Type B pancreatic cell (in vitro differentiated cells): ENCODE results near the gene C2CD4C. TPM values are rescaled to one million over a fixed set of nuclear protein-coding genes. Genes with fewer than 3 reads are reported as not detected.

ENCODE experiments used
- DNase-seq: peaks from one replicate; pipeline ENCODE4 v3.0.0; 2021; ENCODE audit warnings: mixed read lengths; ENCODE audit not compliant: unreplicated experiment; ENCODE audit errors: extremely low spot score
- H3K27ac Mint-ChIP-seq: 2 replicates; pipeline ENCODE4 v1.8.0; 2021; ENCODE audit warnings: mild to moderate bottlenecking, mixed read lengths
- H3K27me3 Mint-ChIP-seq: 2 replicates; pipeline ENCODE4 v1.8.0; 2021; ENCODE audit warnings: mixed read lengths
- H3K36me3 Mint-ChIP-seq: 2 replicates; pipeline ENCODE4 v1.8.0; 2021; ENCODE audit warnings: mixed read lengths
- H3K4me1 Mint-ChIP-seq: one replicate; pipeline ENCODE4 v1.8.0; 2021; ENCODE audit warnings: mixed read lengths; ENCODE audit not compliant: unreplicated experiment
- H3K4me3 Mint-ChIP-seq: 2 replicates; pipeline ENCODE4 v1.8.0; 2021; ENCODE audit warnings: mild to moderate bottlenecking, mixed read lengths
- H3K9me3 Mint-ChIP-seq: 2 replicates; pipeline ENCODE4 v1.8.0; 2021; ENCODE audit warnings: mixed read lengths
- total RNA-seq: library from RNA; stranded (reverse); gene quantifications from 2 replicates; pipeline ENCODE4 v1.2.1, GENCODE V29; 2021; ENCODE audit warnings: low replicate concordance
- TF ChIP-seq, protein P1 (sequence below): fragments of 200-600 bp; sonication (generic); conservative IDR thresholded peaks from 2 replicates; pipeline ENCODE4 v1.5.0; 2021; ENCODE audit warnings: antibody characterized with exemption, mild to moderate bottlenecking

The C2CD4C gene
- total RNA-seq, 1 donor from 2014 or later, result 6.0 TPM

DNA sequence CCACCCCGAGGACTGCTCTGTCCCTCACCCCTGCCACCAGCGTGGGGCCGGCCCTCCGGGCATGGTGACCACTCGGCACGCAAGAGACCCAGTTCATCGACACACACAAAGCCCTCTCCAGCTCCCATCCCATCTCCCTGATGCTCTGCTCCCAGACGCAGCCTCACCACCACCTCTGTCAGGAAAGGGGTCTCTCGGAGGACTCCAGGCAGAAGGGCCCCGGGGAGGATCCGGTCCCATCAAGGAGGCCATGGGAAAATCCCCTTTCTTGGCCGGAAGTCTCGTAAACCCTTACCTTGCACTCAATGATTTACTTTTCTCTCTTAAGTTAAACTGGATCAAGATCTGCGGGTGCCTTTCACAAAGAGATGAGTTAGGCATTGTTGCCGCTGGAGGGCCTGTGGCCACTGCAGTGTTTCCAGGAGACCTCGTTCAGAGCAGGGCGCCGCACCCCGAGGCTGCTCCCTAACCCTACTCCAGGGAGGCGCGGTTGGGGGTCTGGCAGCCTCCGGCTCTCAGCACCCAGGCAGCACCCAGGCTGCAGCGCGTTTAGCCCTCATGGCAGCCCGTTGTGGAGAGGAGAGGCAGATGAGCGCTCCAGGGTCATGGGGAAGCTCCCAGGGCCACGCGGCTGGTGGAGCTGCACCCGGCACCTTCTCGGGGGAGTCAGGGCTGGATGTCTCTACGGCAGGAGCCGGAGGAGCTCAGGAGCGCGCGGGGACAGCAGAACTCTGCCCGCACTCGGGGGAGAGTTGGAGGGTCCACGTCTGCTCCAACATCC is 31.0 kb downstream of the C2CD4C start:
- TF ChIP-seq, protein P1, sequence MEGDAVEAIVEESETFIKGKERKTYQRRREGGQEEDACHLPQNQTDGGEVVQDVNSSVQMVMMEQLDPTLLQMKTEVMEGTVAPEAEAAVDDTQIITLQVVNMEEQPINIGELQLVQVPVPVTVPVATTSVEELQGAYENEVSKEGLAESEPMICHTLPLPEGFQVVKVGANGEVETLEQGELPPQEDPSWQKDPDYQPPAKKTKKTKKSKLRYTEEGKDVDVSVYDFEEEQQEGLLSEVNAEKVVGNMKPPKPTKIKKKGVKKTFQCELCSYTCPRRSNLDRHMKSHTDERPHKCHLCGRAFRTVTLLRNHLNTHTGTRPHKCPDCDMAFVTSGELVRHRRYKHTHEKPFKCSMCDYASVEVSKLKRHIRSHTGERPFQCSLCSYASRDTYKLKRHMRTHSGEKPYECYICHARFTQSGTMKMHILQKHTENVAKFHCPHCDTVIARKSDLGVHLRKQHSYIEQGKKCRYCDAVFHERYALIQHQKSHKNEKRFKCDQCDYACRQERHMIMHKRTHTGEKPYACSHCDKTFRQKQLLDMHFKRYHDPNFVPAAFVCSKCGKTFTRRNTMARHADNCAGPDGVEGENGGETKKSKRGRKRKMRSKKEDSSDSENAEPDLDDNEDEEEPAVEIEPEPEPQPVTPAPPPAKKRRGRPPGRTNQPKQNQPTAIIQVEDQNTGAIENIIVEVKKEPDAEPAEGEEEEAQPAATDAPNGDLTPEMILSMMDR, result no peak
- H3K36me3 Mint-ChIP-seq, result no peaks in the 10 kb centered on the region
- DNase-seq, result no peak
- H3K4me1 Mint-ChIP-seq, result no peaks in the 10 kb centered on the region
- no peak overlapping the region for H3K27ac Mint-ChIP-seq
- H3K9me3 Mint-ChIP-seq, result no peaks in the 10 kb centered on the region
- no peak overlapping the region for H3K4me3 Mint-ChIP-seq
- peaks cover 8% of the 10 kb centered on the region for H3K27me3 Mint-ChIP-seq

- Mint-ChIP-seq H3K27ac (no peak overlapping the region), H3K36me3 (no peaks in the 10 kb centered on the region), H3K27me3 (peaks cover 11% of the 10 kb centered on the region), H3K4me1 (peaks cover 7% of the 10 kb centered on the region), H3K4me3 (no peak overlapping the region), H3K9me3 (no peaks in the 10 kb centered on the region)
- no peak for DNase-seq
- TF ChIP-seq, protein P1, result no peak
Observed at GRCh38 chr19:376111-376470, 32.9 kb downstream of the C2CD4C start.

- Mint-ChIP-seq H3K4me1 (peaks cover 7% of the 10 kb centered on the region), H3K4me3 (no peak overlapping the region), H3K9me3 (no peaks in the 10 kb centered on the region), H3K27me3 (peaks cover 11% of the 10 kb centered on the region), H3K36me3 (no peaks in the 10 kb centered on the region), H3K27ac (no peak overlapping the region)
- TF ChIP-seq, protein P1, result no peak
- peak; percentile 66 for DNase-seq
Observed at GRCh38 chr19:375395-376110, 33.4 kb downstream of the C2CD4C start.

- no peak overlapping the region for H3K4me3 Mint-ChIP-seq
- peaks cover 7% of the 10 kb centered on the region for H3K4me1 Mint-ChIP-seq
Observed at GRCh38 chr19:374886-375235, 34.1 kb downstream of the C2CD4C start.

DNA sequence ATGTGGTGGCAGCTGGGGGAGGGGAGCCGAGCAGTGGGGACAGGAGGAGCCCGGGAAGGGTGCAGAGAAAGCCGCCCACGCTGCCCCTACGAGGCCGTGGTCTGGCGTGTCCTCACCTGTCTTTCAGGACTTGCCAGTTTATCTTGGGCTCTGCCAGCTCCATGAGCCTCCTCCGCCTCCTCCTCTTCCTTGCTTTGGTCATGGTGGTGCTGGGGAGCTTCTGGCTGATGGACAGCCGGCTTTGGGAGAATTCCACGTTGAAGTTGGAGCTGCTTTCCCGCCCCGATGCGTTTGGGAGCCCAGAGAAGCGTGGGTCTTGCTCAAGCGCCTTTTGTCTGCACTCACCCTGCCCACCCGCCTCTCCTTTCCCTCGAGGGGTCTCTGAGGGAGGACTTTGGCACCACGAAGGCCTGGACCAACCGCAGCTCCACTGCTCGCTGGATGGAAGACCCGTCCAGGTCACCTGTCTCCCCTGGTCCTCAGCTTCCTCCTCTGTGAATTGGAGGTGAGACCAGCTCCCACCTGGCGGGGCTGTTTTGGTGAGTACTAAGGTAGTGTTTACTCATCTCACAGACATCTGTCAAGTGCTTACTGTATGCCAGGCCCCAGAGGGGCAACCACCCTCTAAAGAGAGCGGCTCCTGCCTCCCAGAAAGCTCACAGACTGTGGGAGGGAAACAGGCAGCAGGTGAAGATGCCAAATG is 34.6 kb downstream of the C2CD4C start:
- Mint-ChIP-seq H3K36me3 (no peaks in the 10 kb centered on the region), H3K4me1 (peaks cover 7% of the 10 kb centered on the region), H3K27me3 (peaks cover 11% of the 10 kb centered on the region), H3K27ac (no peak overlapping the region), H3K9me3 (no peaks in the 10 kb centered on the region), H3K4me3 (no peak overlapping the region)
- TF ChIP-seq, protein P1, result no peak
- DNase-seq, result peak; percentile 62

More at GRCh38 chr19:374886-375235, 34.1 kb downstream of the C2CD4C start:
- DNase-seq, result peak; percentile 37
- no peak overlapping the region for H3K27ac Mint-ChIP-seq
- H3K27me3 Mint-ChIP-seq, result peaks cover 11% of the 10 kb centered on the region
- TF ChIP-seq, protein P1, result no peak
- no peaks in the 10 kb centered on the region for H3K9me3 Mint-ChIP-seq
- no peaks in the 10 kb centered on the region for H3K36me3 Mint-ChIP-seq
